ENCODE data around the gene FOXB1. TPM values are rescaled to one million over a fixed set of nuclear protein-coding genes. Genes with fewer than 3 reads are reported as not detected.
A peak's percentile ranks its signal among the peaks of the same experiment; 100 is the strongest.

The FOXB1 gene
- total RNA-seq, 1 experiment from 2014 or later = 0.64 TPM

- ChIA-PET POLR2A (interaction anchor here (0.6 kb wide), 1 partner anchor 321 kb away, joined by 5 read pairs; no protein-coding TSS in a partner anchor), CTCF (interaction anchor here (0.5 to 0.8 kb wide), 2 partner anchors 33 to 121 kb away, joined by 3 read pairs; no protein-coding TSS in a partner anchor)
- peaks cover 10% of the 10 kb centered on the region; the same call in 1 of the 2 replicates for H3K4me1 ChIP-seq (ENCODE audit: control insufficient read depth, insufficient read depth, low read length)
- TF ChIP-seq CTCF (IDR thresholded peaks at IDR 0.05) (no peak), POLR2AphosphoS5 (IDR thresholded peaks at IDR 0.05; ENCODE audit: low read depth, low read length) (no peak), TCF7L2 (IDR thresholded peaks at IDR 0.05; ENCODE audit: low read depth, low read length) (no peak), REST (IDR thresholded peaks at IDR 0.05; ENCODE audit: insufficient read depth in 1 of 2, low read depth in 2 of 2, low read length in 1 of 2) (no peak), SIN3A (IDR thresholded peaks at IDR 0.05; ENCODE audit: borderline replicate concordance, insufficient read depth, low read depth, low read length) (no peak)
- no peaks in the 10 kb centered on the region for H3K9me3 ChIP-seq (ENCODE audit: control insufficient read depth, insufficient read depth, low read depth, low read length)
- peak; percentile 72 for ATAC-seq
- no peak overlapping the region for H3K27ac ChIP-seq (ENCODE audit: low read length)
- intact Hi-C loops (cut with micrococcal nuclease; ENCODE audit: unreplicated experiment) = loop anchor here (10.0 kb wide), 1 partner anchor 108 kb away; no protein-coding TSS in a partner anchor
- DNase-seq (ENCODE audit: low read depth, low spot score) = peak; percentile 10
- H3K36me3 ChIP-seq (ENCODE audit: control insufficient read depth, insufficient read depth, low read length) = no peaks in the 10 kb centered on the region; the same call in 1 of the 2 replicates
- H3K27me3 ChIP-seq (ENCODE audit: control insufficient read depth, insufficient read depth, low read length) = peaks cover 55% of the 10 kb centered on the region
- peak overlapping the region; percentile 51 to 78 for H3K4me3 ChIP-seq (ENCODE audit: low read depth in 2 of 2, low read length in 2 of 2)
- in situ Hi-C loops (cut with HindIII; ENCODE audit: low pct_unique_long_range_greater_than_20kb, low sequenced_read_pairs) = no loop called here
- no TSS peak for BruUV-seq (replicated peaks)
Observed at GRCh38 chr15:60006203-60006862, 2.2 kb downstream of the FOXB1 start.

DNA sequence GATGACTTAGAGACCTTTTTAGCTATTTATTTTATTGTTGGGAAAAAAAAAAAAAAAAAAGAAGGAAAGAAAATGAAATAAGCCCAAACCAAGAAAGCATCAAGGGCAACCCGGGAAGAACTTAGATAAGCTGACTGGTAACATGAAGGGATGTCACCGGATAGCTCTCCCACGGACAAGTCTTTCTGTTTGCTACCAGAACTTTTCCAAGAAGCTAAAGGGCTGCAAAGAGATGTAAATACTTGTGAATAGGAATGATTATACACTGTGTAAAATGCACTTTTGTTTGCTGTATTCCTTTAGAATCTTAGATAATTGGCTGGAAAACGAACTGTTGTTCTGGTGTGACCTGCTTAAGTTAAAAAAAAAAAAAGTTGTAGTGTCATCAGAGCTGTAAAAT is 2.8 kb downstream of the FOXB1 start:
- Histone ChIP-seq H3K27ac (ENCODE audit: low read length) (no peak overlapping the region), H3K27me3 (ENCODE audit: control insufficient read depth, insufficient read depth, low read length) (peaks cover 54% of the 10 kb centered on the region), H3K36me3 (ENCODE audit: control insufficient read depth, insufficient read depth, low read length) (no peaks in the 10 kb centered on the region; the same call in 1 of the 2 replicates), H3K4me3 (ENCODE audit: low read depth in 2 of 2, low read length in 2 of 2) (peak overlapping the region; percentile 51 to 78), H3K9me3 (ENCODE audit: control insufficient read depth, insufficient read depth, low read depth, low read length) (no peaks in the 10 kb centered on the region), H3K4me1 (ENCODE audit: control insufficient read depth, insufficient read depth, low read length) (peaks cover 7% of the 10 kb centered on the region; the same call in 1 of the 2 replicates)
- TF ChIP-seq SIN3A (IDR thresholded peaks at IDR 0.05; ENCODE audit: borderline replicate concordance, insufficient read depth, low read depth, low read length) (no peak), TCF7L2 (IDR thresholded peaks at IDR 0.05; ENCODE audit: low read depth, low read length) (no peak), REST (IDR thresholded peaks at IDR 0.05; ENCODE audit: insufficient read depth in 1 of 2, low read depth in 2 of 2, low read length in 1 of 2) (no peak), POLR2AphosphoS5 (IDR thresholded peaks at IDR 0.05; ENCODE audit: low read depth, low read length) (no peak), CTCF (IDR thresholded peaks at IDR 0.05) (no peak)
- BruUV-seq (replicated peaks) = no TSS peak
- intact Hi-C loops (cut with micrococcal nuclease; ENCODE audit: unreplicated experiment) (loop anchor here (10.0 kb wide), 1 partner anchor 108 kb away; no protein-coding TSS in a partner anchor), in situ Hi-C loops (cut with HindIII; ENCODE audit: low pct_unique_long_range_greater_than_20kb, low sequenced_read_pairs) (no loop called here)
- ATAC-seq (no peak), DNase-seq (ENCODE audit: low read depth, low spot score) (no peak)
- POLR2A ChIA-PET = interaction anchor here (0.6 kb wide), 1 partner anchor 320 kb away, joined by 5 read pairs; no protein-coding TSS in a partner anchor
- CTCF ChIA-PET = interaction anchor here (0.5 to 0.8 kb wide), 2 partner anchors 32 to 120 kb away, joined by 3 read pairs; no protein-coding TSS in a partner anchor

All from Panc1 (cell line).